Right lobe of liver (tissue), 4 donors: ENCODE data around the gene ZMYM4.

Source experiments
- CTCF ChIP-seq, 4 donors: fragments of 200-600 bp in 3 of 4; fragments of 450-650 bp in 1 of 4; IDR thresholded peaks; one replicate each; pipeline versions ENCODE4 v1.5.1 to v1.8.0; 2016 to 2022; ENCODE audit warnings: antibody characterized with exemption in 4 of 4, mild to moderate bottlenecking in 2 of 4
- POLR2A ChIP-seq: fragments of 450-650 bp; IDR thresholded peaks from one replicate; pipeline ENCODE4 v1.6.1; 2017; ENCODE audit warnings: antibody characterized with exemption, mild to moderate bottlenecking
- donor health status: DM: no; HTN: no; CAD: no.
- donor health status: DM: no; HTN: no; CAD: no.
- donor health status: DM: no; HTN: yes; CAD: no.

GRCh38 chr1:35367914-35368313 lies 99.4 kb downstream of the ZMYM4 start:
- TF ChIP-seq CTCF (IDR thresholded peaks at IDR 0.05) (no peak), POLR2A (no peak)
